Activated naive CD8-positive, alpha-beta T cell (primary cell): ENCODE results near the gene RXRA.
A peak's percentile ranks its signal among the peaks of the same experiment; 100 is the strongest.

Experiments used
- H3K27ac Mint-ChIP-seq: one replicate; pipeline ENCODE4 v1.8.0; 2021; ENCODE audit warnings: mixed read lengths
- H3K27me3 Mint-ChIP-seq: one replicate; pipeline ENCODE4 v1.8.0; 2021; ENCODE audit warnings: mixed read lengths
- H3K36me3 Mint-ChIP-seq: one replicate; pipeline ENCODE4 v1.8.0; 2021; ENCODE audit warnings: mixed read lengths
- H3K4me1 Mint-ChIP-seq: one replicate; pipeline ENCODE4 v1.8.0; 2021; ENCODE audit warnings: low read depth, mixed read lengths
- H3K4me3 Mint-ChIP-seq: one replicate; pipeline ENCODE4 v1.8.0; 2021; ENCODE audit warnings: mild to moderate bottlenecking, mixed read lengths
- H3K9me3 Mint-ChIP-seq: one replicate; pipeline ENCODE4 v1.8.0; 2021; ENCODE audit warnings: low read depth, mixed read lengths

Gene RXRA

GRCh38 chr9:134451700-134452458 lies 125.6 kb downstream of the RXRA start:
- H3K4me1 Mint-ChIP-seq = peaks cover 8% of the 10 kb centered on the region
- peaks cover 3% of the 10 kb centered on the region for H3K9me3 Mint-ChIP-seq
- no peaks in the 10 kb centered on the region for H3K36me3 Mint-ChIP-seq
- no peak overlapping the region for H3K4me3 Mint-ChIP-seq
- H3K27ac Mint-ChIP-seq = no peak overlapping the region
- H3K27me3 Mint-ChIP-seq = no peaks in the 10 kb centered on the region

GRCh38 chr9:134452728-134453127 lies 126.5 kb downstream of the RXRA start:
- no peak overlapping the region for H3K27ac Mint-ChIP-seq
- H3K9me3 Mint-ChIP-seq = peaks cover 3% of the 10 kb centered on the region
- H3K27me3 Mint-ChIP-seq = no peaks in the 10 kb centered on the region
- peaks cover 8% of the 10 kb centered on the region for H3K4me1 Mint-ChIP-seq
- no peaks in the 10 kb centered on the region for H3K36me3 Mint-ChIP-seq
- H3K4me3 Mint-ChIP-seq = no peak overlapping the region

- Mint-ChIP-seq H3K27ac (no peak overlapping the region), H3K9me3 (peaks cover 3% of the 10 kb centered on the region), H3K4me1 (peaks cover 8% of the 10 kb centered on the region), H3K4me3 (no peak overlapping the region), H3K27me3 (no peaks in the 10 kb centered on the region), H3K36me3 (no peaks in the 10 kb centered on the region)
Measured at GRCh38 chr9:134453776-134454475, 127.7 kb downstream of the RXRA start.

GRCh38 chr9:134454476-134454857 lies 128.2 kb downstream of the RXRA start:
- H3K36me3 Mint-ChIP-seq = no peaks in the 10 kb centered on the region
- no peak overlapping the region for H3K27ac Mint-ChIP-seq

GRCh38 chr9:134455021-134455471 lies 128.8 kb downstream of the RXRA start:
- peaks cover 8% of the 10 kb centered on the region for H3K4me1 Mint-ChIP-seq
- H3K9me3 Mint-ChIP-seq = no peaks in the 10 kb centered on the region
- H3K27me3 Mint-ChIP-seq = no peaks in the 10 kb centered on the region
- H3K27ac Mint-ChIP-seq = peak overlapping the region; percentile 94
- H3K4me3 Mint-ChIP-seq = no peak overlapping the region
- no peaks in the 10 kb centered on the region for H3K36me3 Mint-ChIP-seq

More at GRCh38 chr9:134454476-134454857, 128.2 kb downstream of the RXRA start:
- H3K27me3 Mint-ChIP-seq = no peaks in the 10 kb centered on the region
- no peaks in the 10 kb centered on the region for H3K9me3 Mint-ChIP-seq
- peaks cover 8% of the 10 kb centered on the region for H3K4me1 Mint-ChIP-seq
- no peak overlapping the region for H3K4me3 Mint-ChIP-seq

- Mint-ChIP-seq H3K27me3 (no peaks in the 10 kb centered on the region), H3K27ac (peak overlapping the region; percentile 94), H3K9me3 (no peaks in the 10 kb centered on the region), H3K4me3 (peak overlapping the region; percentile 76), H3K4me1 (peaks cover 8% of the 10 kb centered on the region), H3K36me3 (no peaks in the 10 kb centered on the region)
Measured at GRCh38 chr9:134455537-134455933, 129.3 kb downstream of the RXRA start.

- H3K4me1 Mint-ChIP-seq = peaks cover 8% of the 10 kb centered on the region
Measured at GRCh38 chr9:134455934-134456755, 129.9 kb downstream of the RXRA start.

GRCh38 chr9:134456756-134457305 lies 130.6 kb downstream of the RXRA start:
- Mint-ChIP-seq H3K4me1 (peaks cover 8% of the 10 kb centered on the region), H3K9me3 (no peaks in the 10 kb centered on the region), H3K27me3 (no peaks in the 10 kb centered on the region), H3K27ac (peak overlapping the region; percentile 94), H3K4me3 (peak overlapping the region; percentile 87), H3K36me3 (no peaks in the 10 kb centered on the region)

More at GRCh38 chr9:134455934-134456755, 129.9 kb downstream of the RXRA start:
- H3K27ac Mint-ChIP-seq = peak overlapping the region; percentile 94
- no peaks in the 10 kb centered on the region for H3K27me3 Mint-ChIP-seq
- no peaks in the 10 kb centered on the region for H3K9me3 Mint-ChIP-seq
- peak overlapping the region; percentile 87 for H3K4me3 Mint-ChIP-seq
- H3K36me3 Mint-ChIP-seq = no peaks in the 10 kb centered on the region

GRCh38 chr9:134457321-134458206 lies 131.3 kb downstream of the RXRA start:
- H3K9me3 Mint-ChIP-seq = no peaks in the 10 kb centered on the region
- no peak overlapping the region for H3K4me3 Mint-ChIP-seq
- H3K36me3 Mint-ChIP-seq = no peaks in the 10 kb centered on the region
- peak overlapping the region; percentile 73 for H3K27ac Mint-ChIP-seq
- no peaks in the 10 kb centered on the region for H3K27me3 Mint-ChIP-seq
- peaks cover 11% of the 10 kb centered on the region for H3K4me1 Mint-ChIP-seq

- no peak overlapping the region for H3K4me3 Mint-ChIP-seq
- peak overlapping the region; percentile 41 for H3K27ac Mint-ChIP-seq
- peaks cover 13% of the 10 kb centered on the region for H3K4me1 Mint-ChIP-seq
Measured at GRCh38 chr9:134458207-134459108, 132.2 kb downstream of the RXRA start.

GRCh38 chr9:134459164-134459563 lies 132.9 kb downstream of the RXRA start:
- Mint-ChIP-seq H3K27ac (no peak overlapping the region), H3K36me3 (no peaks in the 10 kb centered on the region), H3K27me3 (no peaks in the 10 kb centered on the region), H3K4me1 (peaks cover 13% of the 10 kb centered on the region), H3K4me3 (no peak overlapping the region), H3K9me3 (no peaks in the 10 kb centered on the region)

More at GRCh38 chr9:134458207-134459108, 132.2 kb downstream of the RXRA start:
- Mint-ChIP-seq H3K9me3 (no peaks in the 10 kb centered on the region), H3K36me3 (no peaks in the 10 kb centered on the region), H3K27me3 (no peaks in the 10 kb centered on the region)

- H3K27me3 Mint-ChIP-seq = no peaks in the 10 kb centered on the region
- peaks cover 13% of the 10 kb centered on the region for H3K4me1 Mint-ChIP-seq
- H3K4me3 Mint-ChIP-seq = no peak overlapping the region
- no peak overlapping the region for H3K27ac Mint-ChIP-seq
- H3K36me3 Mint-ChIP-seq = no peaks in the 10 kb centered on the region
- no peaks in the 10 kb centered on the region for H3K9me3 Mint-ChIP-seq
Measured at GRCh38 chr9:134459573-134459972, 133.3 kb downstream of the RXRA start.

GRCh38 chr9:134460206-134460605 lies 134.0 kb downstream of the RXRA start:
- no peak overlapping the region for H3K4me3 Mint-ChIP-seq
- H3K27me3 Mint-ChIP-seq = no peaks in the 10 kb centered on the region
- no peak overlapping the region for H3K27ac Mint-ChIP-seq
- no peaks in the 10 kb centered on the region for H3K36me3 Mint-ChIP-seq
- H3K4me1 Mint-ChIP-seq = peaks cover 13% of the 10 kb centered on the region
- H3K9me3 Mint-ChIP-seq = no peaks in the 10 kb centered on the region
